H1 (cell line): ENCODE measurements around the gene B3GALT5. TPM values are rescaled to one million over a fixed set of nuclear protein-coding genes. Genes with fewer than 3 reads are reported as not detected.

Experiments
- CTCF ChIA-PET: fragments of 300-600 bp; sonication (Branson Sonifier 250); formaldehyde crosslinking; loops from one replicate; lab custom pipeline; 2021; ENCODE audit not compliant: partially characterized antibody; lab: Charles Lee
- POLR2A ChIA-PET: fragments of 300-600 bp; sonication (Branson Sonifier 250); formaldehyde crosslinking; loops from one replicate; lab custom pipeline; 2021; ENCODE audit warnings: inconsistent platforms; ENCODE audit not compliant: partially characterized antibody; lab: Charles Lee
- DNase-seq, 2 experiments: peaks; one replicate each; pipeline versions ENCODE4 v3.0.0 to v3.0.0-alpha.2; 2010 to 2022; ENCODE audit warnings: low spot score in 2 of 2, low read depth in 1 of 2, mixed read lengths in 1 of 2
- FAIRE-seq: peaks from 2 replicates; lab custom pipeline; 2011; peaks lifted over from hg19 to GRCh38; lab: Jason Lieb, UNC
- H2AFZ ChIP-seq: 2 replicates; pipeline ENCODE4 v1.8.1; 2012; ENCODE audit warnings: low read length, inconsistent platforms
- H2AK5ac ChIP-seq: 2 replicates; pipeline ENCODE4 v1.6.1; 2013; ENCODE audit warnings: low read depth, low read length
- H2BK120ac ChIP-seq: replicated peaks from 2 replicates; pipeline ENCODE3; 2013; ENCODE audit warnings: low read depth, low read length, inconsistent platforms
- H2BK12ac ChIP-seq: 2 replicates; pipeline ENCODE4 v1.6.1; 2013; ENCODE audit warnings: low read depth, low read length
- H2BK15ac ChIP-seq: 2 replicates; pipeline ENCODE4 v1.6.1; 2013; ENCODE audit warnings: low read length
- H2BK20ac ChIP-seq: 2 replicates; pipeline ENCODE4 v1.6.1; 2013; ENCODE audit warnings: low read length
- H2BK5ac ChIP-seq: 2 replicates; pipeline ENCODE4 v1.6.1; 2013; ENCODE audit warnings: low read depth, low read length
- H3K14ac ChIP-seq: 2 replicates; pipeline ENCODE4 v1.6.1; 2013; ENCODE audit warnings: inconsistent platforms; ENCODE audit not compliant: insufficient read length
- H3K18ac ChIP-seq: 2 replicates; pipeline ENCODE4 v1.6.1; 2013; ENCODE audit warnings: low read length; ENCODE audit errors: extremely low read depth
- H3K23ac ChIP-seq: 2 replicates; pipeline ENCODE4 v1.6.1; 2013; ENCODE audit warnings: inconsistent platforms; ENCODE audit not compliant: insufficient read length
- H3K23me2 ChIP-seq: 2 replicates; pipeline ENCODE4 v1.6.1; 2013; ENCODE audit warnings: low read depth, low read length
- H3K27ac ChIP-seq: 2 replicates; pipeline ENCODE4 v1.6.1; 2011; ENCODE audit warnings: low read depth, low read length, inconsistent platforms
- H3K27me3 ChIP-seq, 4 experiments: replicated peaks in 1 of 4; 1 replicate in 1 of 4; 2 replicates in 3 of 4; pipeline versions ENCODE4 v1.6.1 to v1.8.1; 2011 to 2013; ENCODE audit warnings: low read length in 3 of 4, mild to moderate bottlenecking in 3 of 4, inconsistent platforms in 2 of 4, mixed read lengths in 2 of 4, moderate library complexity in 1 of 4; ENCODE audit not compliant: control insufficient read depth in 3 of 4, insufficient read depth in 3 of 4; ENCODE audit errors: extremely low read depth in 1 of 4
- H3K36me3 ChIP-seq, 4 experiments: 2 replicates each; pipeline versions ENCODE4 v1.6.1 to v1.8.1; 2011 to 2013; ENCODE audit warnings: mild to moderate bottlenecking in 4 of 4, low read length in 3 of 4, moderate library complexity in 2 of 4, control low read depth in 1 of 4, inconsistent platforms in 1 of 4; ENCODE audit not compliant: insufficient read depth in 4 of 4, control insufficient read depth in 2 of 4
- H3K4ac ChIP-seq: replicated peaks from 2 replicates; pipeline ENCODE3; 2013; ENCODE audit warnings: low read length, low read depth, mixed read lengths, inconsistent platforms; ENCODE audit not compliant: insufficient read length
- H3K4me1 ChIP-seq, 4 experiments: replicated peaks in 1 of 4; 1 replicate in 1 of 4; 2 replicates in 3 of 4; pipeline versions ENCODE4 v1.6.1 to v1.8.1; 2011 to 2013; ENCODE audit warnings: low read length in 3 of 4, inconsistent platforms in 2 of 4, mixed read lengths in 1 of 4; ENCODE audit not compliant: insufficient read depth in 4 of 4, control insufficient read depth in 3 of 4
- H3K4me2 ChIP-seq, 2 experiments: 2 replicates each; pipeline versions ENCODE4 v1.6.1 to v1.8.1; 2011 to 2013; ENCODE audit warnings: low read depth in 2 of 2, low read length in 2 of 2, control low read depth in 1 of 2, inconsistent platforms in 1 of 2, mild to moderate bottlenecking in 1 of 2; ENCODE audit not compliant: insufficient read depth in 1 of 2
- H3K4me3 ChIP-seq, 4 experiments: fragments of 200-600, 300-600 bp in 1 of 4; sonication (generic), shearing (Covaris generic), sonication (Bioruptor Twin) in 1 of 4; 2 replicates each; pipeline versions ENCODE4 v1.5.1 to v1.8.1; 2011 to 2016; ENCODE audit warnings: low read length in 4 of 4, low read depth in 3 of 4, control low read depth in 2 of 4, inconsistent platforms in 2 of 4, mild to moderate bottlenecking in 2 of 4, mixed read lengths in 1 of 4, moderate library complexity in 1 of 4; ENCODE audit not compliant: insufficient read depth in 2 of 4; ENCODE audit errors: extremely low read depth in 1 of 4
- H3K56ac ChIP-seq: replicated peaks from 2 replicates; pipeline ENCODE3; 2013; ENCODE audit warnings: low read depth, mild to moderate bottlenecking, mixed read lengths, low read length, inconsistent platforms; ENCODE audit not compliant: insufficient read length
- H3K79me1 ChIP-seq: 2 replicates; pipeline ENCODE4 v1.6.1; 2013; ENCODE audit warnings: low read depth, low read length, control low read depth
- H3K79me2 ChIP-seq, 2 experiments: 2 replicates each; pipeline versions ENCODE4 v1.6.1 to v1.8.1; 2012 to 2013; ENCODE audit warnings: low read length in 2 of 2, mild to moderate bottlenecking in 2 of 2, inconsistent platforms in 1 of 2; ENCODE audit not compliant: insufficient read depth in 2 of 2, control insufficient read depth in 1 of 2
- H3K9ac ChIP-seq, 4 experiments: replicated peaks in 1 of 4; 1 replicate in 1 of 4; 2 replicates in 3 of 4; pipeline versions ENCODE4 v1.6.1 to v1.8.1; 2011 to 2013; ENCODE audit warnings: low read depth in 3 of 4, low read length in 3 of 4, control low read depth in 2 of 4, mild to moderate bottlenecking in 2 of 4, moderate library complexity in 2 of 4, inconsistent platforms in 1 of 4; ENCODE audit errors: extremely low read depth in 1 of 4
- H3K9me3 ChIP-seq, 2 experiments: 2 replicates each; pipeline versions ENCODE4 v1.6.1 to v1.8.1; 2012 to 2013; ENCODE audit warnings: mild to moderate bottlenecking in 2 of 2, moderate library complexity in 2 of 2, control low read depth in 1 of 2, inconsistent platforms in 1 of 2, low read depth in 1 of 2, low read length in 1 of 2, mixed read lengths in 1 of 2; ENCODE audit not compliant: insufficient read depth in 2 of 2
- H4K20me1 ChIP-seq, 2 experiments: replicated peaks in 1 of 2; 2 replicates each; pipeline versions ENCODE3 to v1.8.1; 2011 to 2013; ENCODE audit warnings: inconsistent platforms in 2 of 2, low read length in 2 of 2, mild to moderate bottlenecking in 1 of 2; ENCODE audit not compliant: insufficient read depth in 2 of 2, control insufficient read depth in 1 of 2
- H4K5ac ChIP-seq: 2 replicates; pipeline ENCODE4 v1.6.1; 2013; ENCODE audit warnings: low read length, low read depth, mixed read lengths, inconsistent platforms; ENCODE audit not compliant: insufficient read length
- H4K8ac ChIP-seq: 2 replicates; pipeline ENCODE4 v1.8.0; 2013; ENCODE audit warnings: mild to moderate bottlenecking, moderate library complexity, low read length, inconsistent platforms; ENCODE audit not compliant: insufficient read depth; ENCODE audit errors: extremely low read depth
- H4K91ac ChIP-seq: replicated peaks from 2 replicates; pipeline ENCODE3; 2013; ENCODE audit warnings: low read length, mixed read lengths, inconsistent platforms; ENCODE audit not compliant: insufficient read length
- FOSL1 ChIP-seq: IDR thresholded peaks from 2 replicates; pipeline ENCODE4 v1.6.1; 2011; ENCODE audit warnings: mild to moderate bottlenecking, low read depth, low read length, moderate library complexity; ENCODE audit not compliant: insufficient read depth
- KDM5A ChIP-seq: fragments of 200-600 bp; IDR thresholded peaks from 2 replicates; pipeline ENCODE4 v1.7.1; 2012; ENCODE audit warnings: mild to moderate bottlenecking, low read length, inconsistent platforms, mixed read lengths
- WGBS, 2 experiments: shearing (Covaris generic) in 1 of 2; methylation state at CpG; one replicate each; pipeline versions ENCODE4 v1.1.6 to v1.1.7; 2013 to 2015; ENCODE audit warnings: low lambda C conversion rate in 2 of 2, mixed read lengths in 2 of 2, inconsistent platforms in 1 of 2, low coverage in 1 of 2, missing lambda C conversion rate in 1 of 2; ENCODE audit not compliant: insufficient replicate concordance in 2 of 2, insufficient coverage in 1 of 2, insufficient read length in 1 of 2; ENCODE audit errors: extremely low coverage in 1 of 2, missing lambda C conversion rate in 1 of 2; 5-methylcytosine and 5-hydroxymethylcytosine counted together
- polyA plus RNA-seq, 7 experiments: library from polyadenylated mRNA; depleted of rRNA in 3 of 7; stranded (reverse) in 5 of 7; unstranded in 2 of 7; fragments of >200 nt in 5 of 7; fragments of 200-250 nt in 2 of 7; gene quantifications; 1 replicate in 5 of 7; 2 replicates in 1 of 7; 4 replicates in 1 of 7; pipeline versions ENCODE4 v1.2.1 to v1.2.3, GENCODE V29; 2011 to 2013; ENCODE audit warnings: missing spikeins in 2 of 7, mixed read lengths in 2 of 7
- total RNA-seq: library from RNA; stranded (reverse); fragmentation: NEBNext Ultra II Directional; extraction: Animal tissue kit (Norgen Biotek cat#: 25700); gene quantifications from 2 replicates; pipeline ENCODE4 v1.2.1, GENCODE V29; 2021
- TF ChIP-seq, protein P1 (sequence below): IDR thresholded peaks from 2 replicates; pipeline ENCODE4 v1.6.1; 2011; ENCODE audit warnings: low read length, improper control_type of control experiment

B3GALT5 gene
- total and polyA plus RNA-seq, 2 of the 8 experiments (the other 6 are each of a cell fraction or from before 2014, with no cell fraction given) = 11.9 to 25.1 TPM

- no peak overlapping the region for H3K56ac ChIP-seq
- H3K79me2 ChIP-seq = peaks cover 0 to 55% of the 10 kb centered on the region in 2 experiments; a peak in 2 of 4 replicates
- H4K5ac ChIP-seq = no peak overlapping the region
- WGBS, 2 experiments = 96% methylated on average over 6 of the region's 6 CpGs; no CpG with 5 or more reads in 1 of the 2 experiments
- no peak overlapping the region for H2AK5ac ChIP-seq
- H4K91ac ChIP-seq = no peak overlapping the region
- H3K79me1 ChIP-seq = peaks cover 3% of the 10 kb centered on the region; the same call in 1 of the 2 replicates
- FAIRE-seq (no peak), DNase-seq (no peak)
- ChIA-PET POLR2A (interaction anchor here (1.2 kb wide), 1 partner anchor 10 kb away, joined by 3 read pairs; no protein-coding TSS in a partner anchor), CTCF (interaction anchor here (1.6 to 1.8 kb wide), 2 partner anchors 9 to 27 kb away, joined by 4 to 5 read pairs; no protein-coding TSS in a partner anchor)
- H2BK15ac ChIP-seq = no peak overlapping the region
- H3K9ac ChIP-seq = no peak overlapping the region
- no peak overlapping the region for H2BK12ac ChIP-seq
- no peak overlapping the region for H4K8ac ChIP-seq
- H3K14ac ChIP-seq = no peak overlapping the region
- H3K4me1 ChIP-seq = peaks cover 0 to 10% (median 4%) of the 10 kb centered on the region in 4 experiments; a peak in 5 of 7 replicates
- H3K27ac ChIP-seq = no peak overlapping the region
- H3K23me2 ChIP-seq = no peaks in the 10 kb centered on the region
- H3K9me3 ChIP-seq = no peaks in the 10 kb centered on the region
- H3K18ac ChIP-seq = no peak overlapping the region
- no peak overlapping the region for H3K4ac ChIP-seq
- H2BK5ac ChIP-seq = peak overlapping the region; percentile 1; the same call in 1 of the 2 replicates
- no peak overlapping the region for H3K4me2 ChIP-seq
- H3K36me3 ChIP-seq = peaks cover 11 to 63% (median 27%) of the 10 kb centered on the region in 4 experiments; a peak in 7 of 8 replicates
- no peaks in the 10 kb centered on the region; a peak in 1 of 7 replicates for H3K27me3 ChIP-seq
- no peak overlapping the region for H3K23ac ChIP-seq
- H3K4me3 ChIP-seq = no peak overlapping the region
- H2BK20ac ChIP-seq = no peak overlapping the region
- H2AFZ ChIP-seq = no peak overlapping the region
- H4K20me1 ChIP-seq = no peaks in the 10 kb centered on the region
- H2BK120ac ChIP-seq = no peak overlapping the region
- TF ChIP-seq, protein P1, sequence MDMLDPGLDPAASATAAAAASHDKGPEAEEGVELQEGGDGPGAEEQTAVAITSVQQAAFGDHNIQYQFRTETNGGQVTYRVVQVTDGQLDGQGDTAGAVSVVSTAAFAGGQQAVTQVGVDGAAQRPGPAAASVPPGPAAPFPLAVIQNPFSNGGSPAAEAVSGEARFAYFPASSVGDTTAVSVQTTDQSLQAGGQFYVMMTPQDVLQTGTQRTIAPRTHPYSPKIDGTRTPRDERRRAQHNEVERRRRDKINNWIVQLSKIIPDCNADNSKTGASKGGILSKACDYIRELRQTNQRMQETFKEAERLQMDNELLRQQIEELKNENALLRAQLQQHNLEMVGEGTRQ = no peak
- TF ChIP-seq KDM5A = no peak
- no peak for TF ChIP-seq FOSL1
Observed at GRCh38 chr21:39648879-39649278, 36.1 kb downstream of the B3GALT5 start.
